GM12878 (cell line): ENCODE measurements around the gene KIAA0825. TPM values are rescaled to one million over a fixed set of nuclear protein-coding genes. Genes with fewer than 3 reads are reported as not detected.

Experiments used
- ATAC-seq: fragments of 200-7000 bp; cut with Tn5 transposase; 3 replicates; pipeline ENCODE4 v1.9.1; 2020; ENCODE audit warnings: mild to moderate bottlenecking, moderate library complexity
- BruUV-seq: library from RNA; stranded (reverse); fragments of 400-500 nt; replicated peaks from 2 replicates; lab custom pipeline; 2021; lab: Mats Ljungman, UMichigan
- CTCF ChIA-PET: fragments of 300-600 bp; sonication (Branson Sonifier 250); formaldehyde crosslinking; extraction: SDS; loops from one replicate; lab custom pipeline; 2021; ENCODE audit warnings: inconsistent platforms; lab: Yijun Ruan, JAX
- POLR2A ChIA-PET: fragments of 350-600 bp; formaldehyde crosslinking; extraction: SDS; loops from one replicate; lab custom pipeline; 2021; ENCODE audit warnings: inconsistent platforms; lab: Charles Lee
- RAD21 ChIA-PET: fragments of 300-600 bp; sonication (Branson Sonifier 250); formaldehyde crosslinking; loops from one replicate; lab custom pipeline; 2023; ENCODE audit warnings: antibody characterized with exemption; ENCODE audit not compliant: unreplicated experiment; lab: Charles Lee
- SMC1A ChIA-PET: fragments of 300-600 bp; sonication (Branson Sonifier 250); formaldehyde crosslinking; loops from one replicate; lab custom pipeline; 2023; ENCODE audit not compliant: unreplicated experiment, uncharacterized antibody; lab: Charles Lee
- DNase-seq: peaks from one replicate; pipeline ENCODE4 v3.0.0-alpha.2; 2011; ENCODE audit warnings: low read depth, low spot score
- FAIRE-seq: peaks from 3 replicates; lab custom pipeline; 2011; peaks lifted over from hg19 to GRCh38; lab: Jason Lieb, UNC
- H2AFZ ChIP-seq: 2 replicates; pipeline ENCODE4 v1.6.0; 2011; ENCODE audit warnings: low read depth, low read length, control low read depth; ENCODE audit not compliant: control insufficient read depth
- H3K27ac ChIP-seq: 2 replicates; pipeline ENCODE4 v1.5.1; 2011; ENCODE audit warnings: control low read depth; ENCODE audit not compliant: control insufficient read depth, insufficient read depth
- H3K27me3 ChIP-seq, 2 experiments: replicated peaks in 1 of 2; 2 replicates each; pipeline versions ENCODE4 v1.6.0 to v1.6.1; 2011; ENCODE audit warnings: low read length in 1 of 2; ENCODE audit not compliant: control insufficient read depth in 2 of 2, insufficient read depth in 2 of 2
- H3K36me3 ChIP-seq, 2 experiments: 2 replicates each; pipeline ENCODE4 v1.5.1; 2011; ENCODE audit warnings: low read length in 1 of 2; ENCODE audit not compliant: control insufficient read depth in 2 of 2, insufficient read depth in 2 of 2
- H3K4me1 ChIP-seq: 2 replicates; pipeline ENCODE4 v1.6.1; 2011; ENCODE audit warnings: mild to moderate bottlenecking, low read length, moderate library complexity, mixed read lengths; ENCODE audit not compliant: control insufficient read depth, insufficient read depth
- H3K4me2 ChIP-seq: 2 replicates; pipeline ENCODE4 v1.6.0; 2011; ENCODE audit warnings: control low read depth; ENCODE audit not compliant: control insufficient read depth, insufficient read depth
- H3K4me3 ChIP-seq: fragments of 200-600 bp; sonication (generic); 2 replicates; pipeline ENCODE4 v1.5.1; 2016
- H3K79me2 ChIP-seq: 2 replicates; pipeline ENCODE4 v1.6.0; 2011; ENCODE audit warnings: low read length; ENCODE audit not compliant: control insufficient read depth, insufficient read depth
- H3K9ac ChIP-seq: 2 replicates; pipeline ENCODE4 v1.8.0; 2011; ENCODE audit warnings: low read length, control low read depth, mixed read lengths; ENCODE audit not compliant: control insufficient read depth, insufficient read depth
- H3K9me3 ChIP-seq: replicated peaks from 3 replicates; pipeline ENCODE4 v1.5.1; 2011; ENCODE audit warnings: mild to moderate bottlenecking, low read length; ENCODE audit not compliant: control insufficient read depth, insufficient read depth
- H4K20me1 ChIP-seq: 2 replicates; pipeline ENCODE4 v1.6.0; 2011; ENCODE audit not compliant: control insufficient read depth, insufficient read depth
- BCLAF1 ChIP-seq: fragments of 450-650 bp; IDR thresholded peaks from 2 replicates; pipeline ENCODE4 v1.6.1; 2017; ENCODE audit warnings: antibody characterized with exemption, mild to moderate bottlenecking, moderate library complexity
- ETV6 ChIP-seq, 2 experiments: fragments of 450-650 bp in 1 of 2; IDR thresholded peaks in 1 of 2; conservative IDR thresholded peaks in 1 of 2; 2 replicates each; pipeline ENCODE4 v1.6.1; 2014; ENCODE audit warnings: antibody characterized with exemption in 1 of 2, borderline replicate concordance in 1 of 2, low read depth in 1 of 2, mild to moderate bottlenecking in 1 of 2, moderate library complexity in 1 of 2
- MTA2 ChIP-seq: fragments of 450-650 bp; IDR thresholded peaks from 2 replicates; pipeline ENCODE4 v1.6.1; 2016; ENCODE audit warnings: low read depth, mild to moderate bottlenecking, moderate library complexity
- NFYA ChIP-seq: IDR thresholded peaks from 2 replicates; pipeline ENCODE4 v1.6.1; 2011; ENCODE audit warnings: low read depth, mild to moderate bottlenecking, low read length, improper control_type of control experiment, borderline replicate concordance
- POLR2A ChIP-seq: IDR thresholded peaks from 2 replicates; pipeline ENCODE4 v1.6.1; 2011; ENCODE audit warnings: low read depth, mild to moderate bottlenecking, low read length
- RB1 ChIP-seq: fragments of 450-650 bp; formaldehyde crosslinking; IDR thresholded peaks from 2 replicates; pipeline ENCODE4 v1.6.1; 2017; ENCODE audit warnings: mild to moderate bottlenecking, borderline replicate concordance
- RFX5 ChIP-seq: IDR thresholded peaks from 2 replicates; pipeline ENCODE4 v1.6.1; 2011; ENCODE audit warnings: low read depth, low read length, improper control_type of control experiment
- TBL1XR1 ChIP-seq: IDR thresholded peaks from 2 replicates; pipeline ENCODE4 v1.6.1; 2012; ENCODE audit warnings: low read depth, low read length, improper control_type of control experiment
- TCF3 ChIP-seq: IDR thresholded peaks from 2 replicates; pipeline ENCODE4 v1.6.1; 2012; ENCODE audit warnings: low read depth, mild to moderate bottlenecking, low read length, borderline replicate concordance; ENCODE audit not compliant: insufficient read depth
- ZBTB40 ChIP-seq: fragments of 450-650 bp; IDR thresholded peaks from 2 replicates; pipeline ENCODE4 v1.6.1; 2016; ENCODE audit warnings: mild to moderate bottlenecking, moderate library complexity, borderline replicate concordance
- ZNF207 ChIP-seq: fragments of 450-650 bp; IDR thresholded peaks from 2 replicates; pipeline ENCODE4 v1.6.1; 2014; ENCODE audit warnings: antibody characterized with exemption, mild to moderate bottlenecking, borderline replicate concordance
- ZNF622 ChIP-seq: fragments of 450-650 bp; IDR thresholded peaks from 2 replicates; pipeline ENCODE4 v1.6.1; 2017; ENCODE audit warnings: mild to moderate bottlenecking, inconsistent platforms
- WGBS: methylation state at CpG from one replicate; pipeline ENCODE4 v1.1.6; 2016; ENCODE audit warnings: low lambda C conversion rate; ENCODE audit not compliant: insufficient replicate concordance, insufficient coverage; ENCODE audit errors: missing lambda C conversion rate; 5-methylcytosine and 5-hydroxymethylcytosine counted together
- in situ Hi-C: fragments of 300-500 bp; cut with MboI; formaldehyde crosslinking; loops from 9 replicates; pipeline ENCODE4 v1.14.3; 2018; ENCODE audit warnings: mixed read lengths
- intact Hi-C: fragments of 100-400 bp; cut with micrococcal nuclease; formaldehyde crosslinking; loops from one replicate; pipeline ENCODE4 v1.14.2; 2022; ENCODE audit not compliant: unreplicated experiment
- polyA plus RNA-seq, 11 experiments: library from polyadenylated mRNA; depleted of rRNA in 4 of 11; unstranded in 6 of 11; stranded (reverse) in 5 of 11; fragments of >200 nt; fragmentation: Nextera tagmentation in 4 of 11; fragmentation: Illumina TruSeq in 1 of 11; extraction: Ambion mirVana in 4 of 11; extraction: Trizol in 1 of 11; gene quantifications; 1 replicate in 1 of 11; 2 replicates in 10 of 11; pipeline versions ENCODE4 v1.2.1 to v1.2.3, GENCODE V29; 2011 to 2016; ENCODE audit warnings: inconsistent platforms in 2 of 11, missing spikeins in 2 of 11, low read depth in 1 of 11
- total RNA-seq, 4 experiments: library from RNA; depleted of rRNA in 3 of 4; stranded (reverse); fragments of >200 nt in 3 of 4; fragmentation: Illumina TruSeq in 1 of 4; extraction: Trizol in 1 of 4; gene quantifications; 2 replicates each; pipeline versions ENCODE4 v1.2.1 to v1.2.3, GENCODE V29; 2013 to 2021

KIAA0825 gene
- total and polyA plus RNA-seq, 10 of the 15 experiments (the other 5 are each of a cell fraction or from before 2014, with no cell fraction given): 0.55 to 1.9 (median 1.5) TPM

- no peak for TF ChIP-seq ETV6 (conservative IDR thresholded peaks at IDR 0.05 in 1 of 2, IDR thresholded peaks at IDR 0.05 in 1 of 2; ENCODE audit: borderline replicate concordance in 1 of 2, low read depth in 1 of 2)
- TF ChIP-seq, all 136 proteins: peak for 0
These were observed 420.4 kb downstream of the KIAA0825 start (continued) for GRCh38 chr5:94197970-94198369.

- H3K36me3 ChIP-seq: no peaks in the 10 kb centered on the region
- ChIA-PET POLR2A (no interaction called here), SMC1A (interaction anchor here (1.1 kb wide), 1 partner anchor 12 kb away, joined by 3 read pairs; no protein-coding TSS in a partner anchor), RAD21 (no interaction called here), CTCF (no interaction called here)
- no peaks in the 10 kb centered on the region for H3K79me2 ChIP-seq
- ATAC-seq: no peak
- no peaks in the 10 kb centered on the region for H4K20me1 ChIP-seq
- no peak overlapping the region for H3K27ac ChIP-seq
- in situ Hi-C loops: no loop called here
- no peak for FAIRE-seq
- H3K4me3 ChIP-seq: no peak overlapping the region
- no peaks in the 10 kb centered on the region for H3K4me1 ChIP-seq
- H3K9ac ChIP-seq: no peak overlapping the region
- no peak overlapping the region for H2AFZ ChIP-seq
- intact Hi-C loops: no loop called here
- H3K27me3 ChIP-seq: no peaks in the 10 kb centered on the region
- no peaks in the 10 kb centered on the region for H3K9me3 ChIP-seq
- WGBS: 0% methylated on average over 1 of the region's 1 CpG
- BruUV-seq: no TSS peak
- no peak overlapping the region for H3K4me2 ChIP-seq
- TF ChIP-seq ZBTB40: no peak
- TF ChIP-seq TBL1XR1: no peak
- TF ChIP-seq RB1: no peak
- no peak for TF ChIP-seq RFX5
- TF ChIP-seq POLR2A: no peak
- TF ChIP-seq ZNF207: no peak
- no peak for TF ChIP-seq ZNF622
- TF ChIP-seq NFYA: no peak
- TF ChIP-seq TCF3: no peak
- no peak for TF ChIP-seq MTA2
- TF ChIP-seq BCLAF1: no peak
- no peak for DNase-seq
These were observed 421.5 kb downstream of the KIAA0825 start for GRCh38 chr5:94196953-94197352.
